WTC11 (cell line): ENCODE measurements around the gene KCND2. TPM values are rescaled to one million over a fixed set of nuclear protein-coding genes. Genes with fewer than 3 reads are reported as not detected.

Experiments
- ATAC-seq: fragments of 200-7000 bp; cut with Tn5 transposase; 2 replicates; pipeline ENCODE4 v1.10.0; 2021; ENCODE audit warnings: mild to moderate bottlenecking, moderate library complexity
- CTCF ChIA-PET: fragments of 300-600 bp; sonication (Branson Sonifier 250); formaldehyde crosslinking; loops from one replicate; lab custom pipeline; 2021; ENCODE audit warnings: antibody characterized with exemption; lab: Charles Lee
- POLR2A ChIA-PET: fragments of 350-600 bp; sonication (Branson Sonifier 250); formaldehyde crosslinking; loops from one replicate; lab custom pipeline; 2021; ENCODE audit warnings: antibody characterized with exemption; lab: Charles Lee
- DNase-seq: peaks from one replicate; pipeline ENCODE4 v3.0.0; 2021; ENCODE audit warnings: low spot score
- H3K27ac Mint-ChIP-seq: 2 replicates; pipeline ENCODE4 v1.8.0; 2021; ENCODE audit warnings: mixed read lengths
- H3K27me3 Mint-ChIP-seq: 2 replicates; pipeline ENCODE4 v1.8.0; 2021; ENCODE audit warnings: low read depth, mild to moderate bottlenecking, moderate library complexity, mixed read lengths
- H3K36me3 Mint-ChIP-seq: 2 replicates; pipeline ENCODE4 v1.8.0; 2021; ENCODE audit warnings: mixed read lengths
- H3K4me1 Mint-ChIP-seq: 2 replicates; pipeline ENCODE4 v1.8.0; 2022; ENCODE audit warnings: mixed read lengths
- H3K4me3 Mint-ChIP-seq: 2 replicates; pipeline ENCODE4 v1.8.0; 2021; ENCODE audit warnings: mild to moderate bottlenecking, moderate library complexity, mixed read lengths
- H3K9me3 Mint-ChIP-seq: 2 replicates; pipeline ENCODE4 v1.8.0; 2021; ENCODE audit warnings: mixed read lengths
- ATF1 ChIP-seq: sonication (generic); formaldehyde crosslinking; IDR thresholded peaks from 2 replicates; pipeline ENCODE4 v1.8.1; 2023; ENCODE audit warnings: mild to moderate bottlenecking, moderate library complexity, missing genetic modification reagents
- CBFB ChIP-seq: sonication (generic); formaldehyde crosslinking; IDR thresholded peaks from 2 replicates; pipeline ENCODE4 v1.8.1; 2022; ENCODE audit warnings: mild to moderate bottlenecking, low read depth, missing genetic modification reagents
- ELF4 ChIP-seq: sonication (generic); formaldehyde crosslinking; IDR thresholded peaks from 2 replicates; pipeline ENCODE4 v1.8.1; 2022; ENCODE audit warnings: low read depth, mild to moderate bottlenecking, moderate library complexity, missing genetic modification reagents
- HMGA2 ChIP-seq: fragments of 250-450 bp; sonication (Bioruptor Pico); IDR thresholded peaks from 2 replicates; pipeline ENCODE4 v1.4.0; 2021; ENCODE audit warnings: mild to moderate bottlenecking, moderate library complexity
- IRF2 ChIP-seq: sonication (generic); formaldehyde crosslinking; IDR thresholded peaks from 2 replicates; pipeline ENCODE4 v1.8.0; 2022; ENCODE audit warnings: low read depth, missing genetic modification reagents, borderline replicate concordance
- NFATC4 ChIP-seq: fragments of 250-450 bp; sonication (Bioruptor Pico); IDR thresholded peaks from 2 replicates; pipeline ENCODE4 v1.9.0; 2021; ENCODE audit warnings: mild to moderate bottlenecking
- NFE2L1 ChIP-seq: sonication (generic); formaldehyde crosslinking; IDR thresholded peaks from 2 replicates; pipeline ENCODE4 v1.8.1; 2023; ENCODE audit warnings: missing genetic modification reagents
- NR3C1 ChIP-seq: sonication (generic); formaldehyde crosslinking; conservative IDR thresholded peaks from 2 replicates; pipeline ENCODE4 v1.8.1; 2023; ENCODE audit warnings: low read depth, mild to moderate bottlenecking, missing genetic modification reagents
- PRRX2 ChIP-seq: fragments of 250-450 bp; sonication (Bioruptor Pico); IDR thresholded peaks from 2 replicates; pipeline ENCODE4 v1.8.0; 2021; ENCODE audit warnings: mild to moderate bottlenecking
- SP1 ChIP-seq: sonication (generic); formaldehyde crosslinking; conservative IDR thresholded peaks from 2 replicates; pipeline ENCODE4 v1.8.1; 2022; ENCODE audit warnings: missing genetic modification reagents
- TCF7 ChIP-seq: sonication (generic); formaldehyde crosslinking; IDR thresholded peaks from 2 replicates; pipeline ENCODE4 v1.8.0; 2022; ENCODE audit warnings: mild to moderate bottlenecking, low read depth, missing genetic modification reagents, moderate library complexity
- ZNF423 ChIP-seq: fragments of 250-450 bp; sonication (Bioruptor Pico); IDR thresholded peaks from 2 replicates; pipeline ENCODE4 v2.1.2; 2022; ENCODE audit warnings: mild to moderate bottlenecking, moderate library complexity
- ZNF671 ChIP-seq: fragments of 250-450 bp; sonication (Bioruptor Pico); IDR thresholded peaks from 2 replicates; pipeline ENCODE4 v1.8.0; 2021; ENCODE audit warnings: mild to moderate bottlenecking
- total RNA-seq: library from RNA; stranded (reverse); gene quantifications from 3 replicates; pipeline ENCODE4 v1.2.3, GENCODE V29; 2021
- TF ChIP-seq, protein P1 (sequence below): sonication (generic); formaldehyde crosslinking; IDR thresholded peaks from 2 replicates; pipeline ENCODE4 v1.8.0; 2022; ENCODE audit warnings: mild to moderate bottlenecking, missing genetic modification reagents
- TF ChIP-seq, protein P2 (sequence below): sonication (generic); formaldehyde crosslinking; IDR thresholded peaks from 2 replicates; pipeline ENCODE4 v1.8.1; 2022; ENCODE audit warnings: mild to moderate bottlenecking, missing genetic modification reagents, moderate library complexity, borderline replicate concordance
- TF ChIP-seq, protein P3 (sequence below): sonication (generic); formaldehyde crosslinking; IDR thresholded peaks from 2 replicates; pipeline ENCODE4 v1.8.0; 2022; ENCODE audit warnings: missing genetic modification reagents
- TF ChIP-seq, protein P4 (sequence below): sonication (generic); formaldehyde crosslinking; IDR thresholded peaks from 2 replicates; pipeline ENCODE4 v1.8.1; 2022; ENCODE audit warnings: mild to moderate bottlenecking, moderate library complexity, missing genetic modification reagents
- TF ChIP-seq, protein P5 (sequence below): sonication (generic); formaldehyde crosslinking; IDR thresholded peaks from 2 replicates; pipeline ENCODE4 v1.8.1; 2023; ENCODE audit warnings: mild to moderate bottlenecking, missing genetic modification reagents, moderate library complexity
- TF ChIP-seq, protein P6 (sequence below): sonication (generic); formaldehyde crosslinking; IDR thresholded peaks from 2 replicates; pipeline ENCODE4 v1.8.1; 2022; ENCODE audit warnings: low read depth, mild to moderate bottlenecking, moderate library complexity, missing genetic modification reagents, borderline replicate concordance
- TF ChIP-seq, protein P7 (sequence below): fragments of 250-450 bp; sonication (Bioruptor Pico); conservative IDR thresholded peaks from 2 replicates; pipeline ENCODE4 v1.9.0; 2021; ENCODE audit warnings: mild to moderate bottlenecking

Gene KCND2
- total RNA-seq, 1 experiment from 2014 or later = 4.6 TPM

DNA sequence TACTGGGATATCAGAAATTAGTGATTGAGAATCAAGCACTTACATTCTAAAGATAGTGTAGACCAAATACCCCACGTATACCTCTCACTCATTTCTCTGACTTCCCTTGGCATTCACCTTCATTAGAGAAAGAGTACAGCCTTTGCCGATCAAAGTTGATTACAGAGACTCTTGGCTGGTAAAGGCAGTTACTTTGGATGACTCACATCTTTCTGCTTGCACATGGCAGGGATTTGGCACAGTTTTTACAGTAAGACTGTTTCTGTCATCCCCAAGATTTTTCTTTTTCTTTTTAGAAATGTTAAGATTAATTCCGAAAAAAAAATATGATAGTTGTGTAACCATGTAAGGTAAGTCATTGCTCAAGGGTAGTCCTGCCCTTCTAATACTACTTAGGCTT, 442.0 kb downstream of the KCND2 start:
- ATAC-seq (no peak), DNase-seq (no peak)
- ChIA-PET POLR2A (no interaction called here), CTCF (no interaction called here)
- no peak overlapping the region for H3K4me3 Mint-ChIP-seq
- TF ChIP-seq HMGA2 (CRISPR knock-in tag) = no peak
- TF ChIP-seq, protein P1, sequence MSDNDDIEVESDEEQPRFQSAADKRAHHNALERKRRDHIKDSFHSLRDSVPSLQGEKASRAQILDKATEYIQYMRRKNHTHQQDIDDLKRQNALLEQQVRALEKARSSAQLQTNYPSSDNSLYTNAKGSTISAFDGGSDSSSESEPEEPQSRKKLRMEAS = no peak
- no peak for TF ChIP-seq ZNF423 (CRISPR knock-in tag)
- TF ChIP-seq, protein P2, sequence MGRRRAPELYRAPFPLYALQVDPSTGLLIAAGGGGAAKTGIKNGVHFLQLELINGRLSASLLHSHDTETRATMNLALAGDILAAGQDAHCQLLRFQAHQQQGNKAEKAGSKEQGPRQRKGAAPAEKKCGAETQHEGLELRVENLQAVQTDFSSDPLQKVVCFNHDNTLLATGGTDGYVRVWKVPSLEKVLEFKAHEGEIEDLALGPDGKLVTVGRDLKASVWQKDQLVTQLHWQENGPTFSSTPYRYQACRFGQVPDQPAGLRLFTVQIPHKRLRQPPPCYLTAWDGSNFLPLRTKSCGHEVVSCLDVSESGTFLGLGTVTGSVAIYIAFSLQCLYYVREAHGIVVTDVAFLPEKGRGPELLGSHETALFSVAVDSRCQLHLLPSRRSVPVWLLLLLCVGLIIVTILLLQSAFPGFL = no peak
- TF ChIP-seq ELF4 (CRISPR knock-in tag) = no peak
- no peak for TF ChIP-seq SP1
- TF ChIP-seq, protein P3, sequence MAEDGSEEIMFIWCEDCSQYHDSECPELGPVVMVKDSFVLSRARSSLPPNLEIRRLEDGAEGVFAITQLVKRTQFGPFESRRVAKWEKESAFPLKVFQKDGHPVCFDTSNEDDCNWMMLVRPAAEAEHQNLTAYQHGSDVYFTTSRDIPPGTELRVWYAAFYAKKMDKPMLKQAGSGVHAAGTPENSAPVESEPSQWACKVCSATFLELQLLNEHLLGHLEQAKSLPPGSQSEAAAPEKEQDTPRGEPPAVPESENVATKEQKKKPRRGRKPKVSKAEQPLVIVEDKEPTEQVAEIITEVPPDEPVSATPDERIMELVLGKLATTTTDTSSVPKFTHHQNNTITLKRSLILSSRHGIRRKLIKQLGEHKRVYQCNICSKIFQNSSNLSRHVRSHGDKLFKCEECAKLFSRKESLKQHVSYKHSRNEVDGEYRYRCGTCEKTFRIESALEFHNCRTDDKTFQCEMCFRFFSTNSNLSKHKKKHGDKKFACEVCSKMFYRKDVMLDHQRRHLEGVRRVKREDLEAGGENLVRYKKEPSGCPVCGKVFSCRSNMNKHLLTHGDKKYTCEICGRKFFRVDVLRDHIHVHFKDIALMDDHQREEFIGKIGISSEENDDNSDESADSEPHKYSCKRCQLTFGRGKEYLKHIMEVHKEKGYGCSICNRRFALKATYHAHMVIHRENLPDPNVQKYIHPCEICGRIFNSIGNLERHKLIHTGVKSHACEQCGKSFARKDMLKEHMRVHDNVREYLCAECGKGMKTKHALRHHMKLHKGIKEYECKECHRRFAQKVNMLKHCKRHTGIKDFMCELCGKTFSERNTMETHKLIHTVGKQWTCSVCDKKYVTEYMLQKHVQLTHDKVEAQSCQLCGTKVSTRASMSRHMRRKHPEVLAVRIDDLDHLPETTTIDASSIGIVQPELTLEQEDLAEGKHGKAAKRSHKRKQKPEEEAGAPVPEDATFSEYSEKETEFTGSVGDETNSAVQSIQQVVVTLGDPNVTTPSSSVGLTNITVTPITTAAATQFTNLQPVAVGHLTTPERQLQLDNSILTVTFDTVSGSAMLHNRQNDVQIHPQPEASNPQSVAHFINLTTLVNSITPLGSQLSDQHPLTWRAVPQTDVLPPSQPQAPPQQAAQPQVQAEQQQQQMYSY (CRISPR knock-in tag) = no peak
- no peak for TF ChIP-seq PRRX2 (CRISPR knock-in tag)
- no peak for TF ChIP-seq ATF1 (CRISPR knock-in tag)
- no peak for TF ChIP-seq NFE2L1 (CRISPR knock-in tag)
- TF ChIP-seq, protein P4, sequence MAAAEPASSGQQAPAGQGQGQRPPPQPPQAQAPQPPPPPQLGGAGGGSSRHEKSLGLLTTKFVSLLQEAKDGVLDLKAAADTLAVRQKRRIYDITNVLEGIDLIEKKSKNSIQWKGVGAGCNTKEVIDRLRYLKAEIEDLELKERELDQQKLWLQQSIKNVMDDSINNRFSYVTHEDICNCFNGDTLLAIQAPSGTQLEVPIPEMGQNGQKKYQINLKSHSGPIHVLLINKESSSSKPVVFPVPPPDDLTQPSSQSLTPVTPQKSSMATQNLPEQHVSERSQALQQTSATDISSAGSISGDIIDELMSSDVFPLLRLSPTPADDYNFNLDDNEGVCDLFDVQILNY (CRISPR knock-in tag) = no peak
- no peak for TF ChIP-seq NFATC4 (CRISPR knock-in tag)
- TF ChIP-seq, protein P5, sequence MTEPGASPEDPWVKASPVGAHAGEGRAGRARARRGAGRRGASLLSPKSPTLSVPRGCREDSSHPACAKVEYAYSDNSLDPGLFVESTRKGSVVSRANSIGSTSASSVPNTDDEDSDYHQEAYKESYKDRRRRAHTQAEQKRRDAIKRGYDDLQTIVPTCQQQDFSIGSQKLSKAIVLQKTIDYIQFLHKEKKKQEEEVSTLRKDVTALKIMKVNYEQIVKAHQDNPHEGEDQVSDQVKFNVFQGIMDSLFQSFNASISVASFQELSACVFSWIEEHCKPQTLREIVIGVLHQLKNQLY (CRISPR knock-in tag) = no peak
- TF ChIP-seq, protein P6, sequence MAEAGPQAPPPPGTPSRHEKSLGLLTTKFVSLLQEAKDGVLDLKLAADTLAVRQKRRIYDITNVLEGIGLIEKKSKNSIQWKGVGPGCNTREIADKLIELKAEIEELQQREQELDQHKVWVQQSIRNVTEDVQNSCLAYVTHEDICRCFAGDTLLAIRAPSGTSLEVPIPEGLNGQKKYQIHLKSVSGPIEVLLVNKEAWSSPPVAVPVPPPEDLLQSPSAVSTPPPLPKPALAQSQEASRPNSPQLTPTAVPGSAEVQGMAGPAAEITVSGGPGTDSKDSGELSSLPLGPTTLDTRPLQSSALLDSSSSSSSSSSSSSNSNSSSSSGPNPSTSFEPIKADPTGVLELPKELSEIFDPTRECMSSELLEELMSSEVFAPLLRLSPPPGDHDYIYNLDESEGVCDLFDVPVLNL = no peak
- TF ChIP-seq CBFB = no peak
- TF ChIP-seq, protein P7, sequence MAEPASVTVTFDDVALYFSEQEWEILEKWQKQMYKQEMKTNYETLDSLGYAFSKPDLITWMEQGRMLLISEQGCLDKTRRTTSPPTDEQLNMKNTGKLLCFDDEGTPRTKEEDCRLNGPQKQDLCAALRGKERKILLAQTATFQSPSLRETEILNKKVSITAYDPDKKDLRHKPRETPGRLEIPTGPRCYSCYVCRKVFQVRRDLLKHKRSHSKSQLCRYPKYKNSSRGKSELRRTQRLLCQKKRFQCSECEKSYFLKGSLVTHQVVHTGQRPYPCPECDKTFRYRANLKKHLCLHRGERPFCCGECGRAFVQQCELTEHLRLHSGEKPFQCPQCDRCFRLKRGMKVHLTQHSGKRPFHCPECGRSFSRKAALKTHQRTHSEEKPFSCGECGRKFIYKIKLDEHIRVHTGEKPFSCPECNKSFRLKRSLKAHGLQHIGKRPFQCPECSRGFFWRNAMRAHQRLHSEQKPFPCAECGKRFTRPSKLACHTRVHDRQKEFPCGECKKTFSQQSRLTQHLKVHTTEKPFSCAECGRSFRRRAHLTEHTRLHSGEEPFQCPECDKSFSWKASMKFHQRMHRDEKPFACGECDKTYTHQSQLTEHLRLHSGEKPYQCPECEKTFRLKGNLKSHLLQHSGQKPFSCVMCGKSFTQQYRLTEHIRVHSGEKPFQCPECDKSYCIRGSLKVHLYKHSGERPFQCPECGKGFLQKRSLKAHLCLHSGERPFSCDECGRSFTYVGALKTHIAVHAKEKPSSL = no peak
- no peak for TF ChIP-seq TCF7 (CRISPR knock-in tag)
- no peak for TF ChIP-seq NR3C1 (CRISPR knock-in tag)
- TF ChIP-seq IRF2 (CRISPR knock-in tag) = no peak
- no peak for TF ChIP-seq ZNF671 (CRISPR knock-in tag)
- H3K27ac Mint-ChIP-seq = no peak overlapping the region
- no peaks in the 10 kb centered on the region for H3K27me3 Mint-ChIP-seq
- no peaks in the 10 kb centered on the region for H3K36me3 Mint-ChIP-seq
- H3K4me1 Mint-ChIP-seq = peaks cover 10% of the 10 kb centered on the region
- no peaks in the 10 kb centered on the region for H3K9me3 Mint-ChIP-seq
